ELF-1 (cell line): ENCODE data around the gene RNASE13.
"Not testable (repeated sequence)": the region's sequence is repeated elsewhere in the genome, so short reads cannot be mapped to it uniquely, and the experiment has no call there.

ENCODE experiments used
- DNase-seq: peaks from one replicate; pipeline ENCODE4 v3.0.0-alpha.2; 2016; ENCODE audit warnings: low read depth, low spot score

RNASE13 gene

DNA sequence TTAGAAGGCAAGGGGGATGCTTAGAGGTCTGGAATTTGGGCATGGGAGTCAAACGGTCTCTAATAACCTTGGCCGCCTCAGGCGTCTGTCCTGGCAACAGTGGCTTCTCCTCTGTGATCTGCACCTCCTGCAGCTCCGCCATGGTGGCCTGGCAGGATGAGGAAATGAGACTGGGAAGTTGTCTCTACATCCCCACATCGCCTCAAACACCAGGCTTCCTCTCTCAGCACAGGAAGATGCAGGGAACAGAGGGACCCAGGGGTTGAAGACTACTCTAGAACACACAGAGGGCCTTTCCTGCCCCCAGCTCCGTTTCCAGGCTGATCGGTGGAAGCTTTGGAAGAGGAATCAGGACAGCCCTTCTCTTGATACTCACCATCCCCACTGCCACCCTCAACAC, 11.4 kb downstream of the RNASE13 start:
- DNase-seq, result no peak

DNA sequence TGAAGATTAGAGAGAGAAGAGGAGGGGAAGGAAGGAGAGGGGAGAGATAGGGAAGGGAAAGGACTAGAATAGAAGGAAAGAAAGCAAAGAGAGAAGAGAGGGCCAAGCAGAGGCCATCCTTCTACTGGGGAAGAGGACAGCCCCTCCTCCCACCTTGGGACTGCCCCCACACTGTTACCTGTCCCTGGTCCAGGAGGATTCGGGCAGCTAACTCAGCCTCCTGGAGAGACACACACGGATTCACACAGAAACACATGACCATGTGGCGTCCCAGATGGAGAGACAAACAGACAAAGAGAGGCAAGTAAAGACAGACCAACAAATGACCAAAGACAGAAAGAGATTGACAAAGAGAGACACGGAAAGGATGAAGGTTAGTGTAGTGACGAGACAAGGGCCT, 11.9 kb downstream of the RNASE13 start:
- no peak for DNase-seq

DNA sequence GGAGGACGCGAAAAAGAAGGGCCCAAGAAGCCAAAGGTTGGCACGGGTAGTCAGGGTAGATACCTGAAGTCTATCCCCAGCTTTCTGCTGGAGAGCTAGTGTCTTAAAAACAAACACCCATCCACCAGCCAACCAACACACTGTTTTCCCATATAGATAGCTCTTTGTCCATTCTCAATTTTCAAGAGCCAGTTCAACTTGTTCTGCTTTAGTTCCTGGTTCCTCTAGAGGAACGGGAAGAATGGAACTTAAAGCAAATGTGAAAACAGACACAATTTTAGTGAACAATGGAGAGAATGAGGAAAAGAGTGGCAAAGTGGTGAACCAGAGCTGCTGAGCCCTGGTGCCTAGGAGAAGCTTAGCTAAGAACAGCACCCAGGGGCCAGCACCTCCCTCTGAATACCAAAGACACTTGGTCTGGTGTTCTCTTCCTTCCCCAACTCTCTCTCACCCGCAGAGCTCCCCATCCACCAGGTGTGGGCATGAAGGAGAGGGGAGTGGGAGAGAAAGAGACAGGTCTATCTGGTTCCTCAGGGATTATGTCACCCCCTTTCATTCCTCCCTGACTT, 13.5 kb downstream of the RNASE13 start:
- no peak for DNase-seq

DNA sequence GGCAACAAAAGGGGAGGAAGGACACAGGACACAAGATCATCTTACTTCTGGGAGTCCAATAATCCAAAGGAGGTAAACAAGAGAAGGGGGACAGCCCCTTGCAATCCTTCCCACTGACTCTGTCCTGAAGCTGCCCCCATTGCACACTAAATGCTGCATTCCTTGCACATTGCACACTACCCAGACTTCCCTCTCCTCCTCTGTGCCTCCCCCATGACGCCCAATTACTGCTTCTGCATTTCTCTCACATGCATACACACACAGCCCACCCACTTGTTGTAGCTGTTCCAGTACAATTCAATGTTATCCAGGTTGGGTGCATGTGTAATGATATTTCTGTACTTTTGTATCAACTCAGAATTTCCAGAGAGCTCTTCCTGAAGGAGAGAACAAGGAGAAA, 15.2 kb downstream of the RNASE13 start:
- DNase-seq, result no peak

DNA sequence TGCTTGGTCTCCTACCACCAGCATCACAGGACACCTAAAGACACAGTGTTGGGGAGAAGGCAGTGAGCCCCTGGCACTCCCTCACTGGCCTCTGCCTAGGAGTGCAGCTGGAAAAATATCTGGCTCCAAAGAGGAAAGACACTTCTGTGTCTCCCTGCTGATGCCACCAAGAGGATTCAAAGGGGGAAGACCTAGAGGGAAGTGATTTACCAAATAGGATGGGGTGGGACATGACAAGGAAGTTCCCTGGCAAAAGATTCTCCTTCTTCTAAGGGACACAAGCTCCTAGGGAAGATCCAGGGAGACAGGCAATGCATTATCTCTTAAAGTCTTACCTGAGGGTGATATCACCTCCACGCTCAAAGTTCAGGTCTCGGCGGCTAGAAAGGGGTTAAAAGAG, 15.8 kb downstream of the RNASE13 start:
- DNase-seq, result no peak

DNA sequence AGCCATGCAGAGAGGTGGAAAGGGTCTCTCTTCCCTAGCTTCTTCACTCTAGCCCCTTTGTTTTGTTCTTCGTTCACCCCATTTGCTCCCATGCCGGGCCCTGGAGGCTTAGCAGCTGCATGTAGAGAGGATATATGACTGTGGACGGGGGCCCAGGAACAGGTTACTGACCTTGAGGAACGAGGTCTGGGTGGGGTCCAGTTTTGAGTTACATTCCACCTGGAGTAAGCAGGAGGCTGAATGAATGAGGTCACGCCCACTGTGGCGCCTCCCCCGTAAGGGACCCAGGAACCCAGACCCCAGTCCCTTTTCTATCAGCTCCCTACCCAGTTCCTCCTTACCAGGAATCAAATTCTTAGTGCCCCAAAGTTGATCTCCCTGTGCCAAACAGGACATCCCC, 16.3 kb downstream of the RNASE13 start:
- DNase-seq, result no peak

DNA sequence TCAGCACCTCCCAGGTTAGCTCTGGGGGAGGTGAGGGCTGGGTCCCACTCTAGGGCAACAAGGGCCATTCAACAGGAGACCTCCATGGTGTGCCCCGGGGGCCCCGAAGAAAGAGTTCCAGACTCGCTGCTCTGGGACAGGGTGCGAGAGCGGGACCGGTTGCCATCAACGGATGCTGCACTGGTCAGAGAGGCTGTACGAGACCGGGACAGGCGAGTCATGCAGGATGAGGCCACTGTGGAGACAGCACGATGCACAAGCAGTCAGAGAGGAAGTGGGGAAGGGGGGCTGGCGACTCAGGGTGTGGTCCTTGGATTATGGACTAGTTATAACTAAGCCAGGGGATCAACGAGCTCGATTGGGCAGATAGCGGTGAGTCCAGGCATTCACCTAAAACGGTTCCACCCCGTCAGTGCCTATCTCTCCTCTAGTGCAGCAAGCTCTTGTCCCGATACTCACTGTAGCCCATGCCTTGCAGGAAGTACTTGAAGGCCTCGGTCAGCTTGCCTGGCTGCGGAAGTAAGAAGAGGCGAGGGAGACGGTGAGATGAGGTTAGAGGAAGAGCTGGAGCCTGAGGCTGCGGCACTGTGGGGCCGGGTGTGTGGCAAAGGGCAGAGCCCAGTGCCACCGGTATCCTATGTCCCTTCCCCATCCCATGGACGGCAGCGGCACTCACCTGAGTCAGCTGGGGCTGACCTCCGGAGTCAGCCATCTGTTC, 16.9 kb downstream of the RNASE13 start:
- DNase-seq, result no peak

DNA sequence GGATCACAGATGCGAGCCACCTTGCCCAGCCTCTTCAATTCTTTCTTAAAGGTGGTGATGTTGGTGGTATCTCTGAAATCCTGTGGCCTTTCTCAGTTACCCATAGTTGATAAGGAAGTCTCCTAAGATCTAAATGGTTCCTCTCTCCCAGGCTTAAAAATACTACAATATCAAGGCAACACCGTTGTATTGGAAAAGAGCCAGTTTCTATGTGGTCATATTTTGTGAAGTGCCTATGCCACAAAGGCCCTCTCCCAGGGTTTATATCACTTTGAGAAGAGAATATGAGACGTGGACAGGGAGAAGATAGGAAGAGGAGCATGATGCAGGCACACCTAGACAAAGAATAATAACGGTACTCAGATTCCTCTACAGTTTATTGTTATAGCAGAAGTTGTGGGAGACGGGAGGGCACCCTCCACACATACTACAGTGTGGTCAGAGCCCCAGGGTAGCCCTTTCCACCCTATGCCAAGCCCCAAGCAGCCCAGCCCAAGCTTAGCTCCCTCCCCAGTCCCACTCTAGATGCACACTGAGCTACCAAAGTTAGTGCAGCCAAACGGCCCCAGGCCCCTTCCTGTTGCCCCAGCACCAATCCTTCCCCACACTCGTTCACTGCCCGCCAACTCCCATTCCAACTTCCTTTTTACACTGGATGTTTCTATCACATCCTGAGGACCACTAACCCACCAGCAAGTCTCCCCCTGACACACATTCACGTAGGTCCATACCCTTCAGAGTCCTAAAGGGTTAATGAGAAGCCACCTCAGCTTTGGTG, 18.0 kb downstream of the RNASE13 start:
- no peak for DNase-seq

DNA sequence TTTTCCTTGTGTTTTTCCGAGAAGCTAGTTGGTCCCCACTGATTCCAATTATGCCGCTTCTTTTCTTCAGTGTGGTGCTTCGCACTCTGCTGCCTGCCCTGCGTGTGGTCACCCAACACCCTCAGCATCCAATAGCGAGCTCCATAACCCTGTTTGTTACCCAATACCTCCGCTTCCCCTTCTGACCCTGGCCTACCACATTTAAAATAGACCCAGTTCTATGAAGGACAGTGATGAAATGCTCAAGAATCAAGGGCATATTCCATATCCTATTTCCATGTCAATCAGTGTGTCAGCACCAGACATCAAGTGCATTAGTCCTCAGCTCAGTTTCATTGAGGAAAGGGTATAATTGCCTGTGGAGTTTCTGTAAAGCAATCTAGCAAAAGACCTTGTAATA, 19.3 kb downstream of the RNASE13 start:
- DNase-seq, result no peak

DNA sequence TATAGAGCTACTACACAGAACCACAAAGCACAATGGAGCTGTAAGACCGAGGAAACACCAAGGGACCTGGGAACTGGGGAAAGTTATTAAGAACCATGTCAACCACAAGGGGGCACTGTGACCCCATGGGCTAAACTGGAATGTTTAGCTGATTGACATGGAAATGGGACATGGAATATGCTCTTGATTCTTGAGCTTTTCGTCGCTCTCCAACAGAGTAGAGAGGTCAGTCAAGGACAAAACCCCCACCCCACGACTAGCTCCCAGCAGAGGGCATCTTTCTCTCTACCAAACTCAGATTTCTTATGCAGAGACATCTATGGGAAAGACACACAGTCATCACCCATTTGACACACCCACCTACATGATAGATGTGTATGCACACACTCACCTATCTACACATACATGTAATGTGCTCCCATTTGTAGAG, 19.8 kb downstream of the RNASE13 start:
- DNase-seq, result peak; percentile 86

DNA sequence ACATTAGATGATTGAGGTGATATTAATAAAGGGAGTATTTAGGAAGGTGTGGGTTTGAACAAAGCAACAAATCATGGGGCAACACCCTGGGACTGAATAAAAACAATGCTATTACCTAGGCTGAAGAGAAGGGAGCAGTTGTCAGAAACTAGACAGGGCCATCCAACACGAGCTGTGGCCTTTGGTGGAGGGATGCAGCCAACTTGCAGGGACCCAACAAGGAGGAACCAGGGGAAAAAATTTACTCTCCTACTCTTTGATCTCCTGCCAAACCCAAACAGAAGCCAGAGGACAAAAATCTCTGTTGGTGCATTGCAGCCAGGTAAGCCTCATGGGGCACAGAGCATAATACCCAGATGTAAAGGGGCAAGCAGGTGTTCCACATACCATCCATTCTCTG, 23.5 kb downstream of the RNASE13 start:
- no peak for DNase-seq

DNA sequence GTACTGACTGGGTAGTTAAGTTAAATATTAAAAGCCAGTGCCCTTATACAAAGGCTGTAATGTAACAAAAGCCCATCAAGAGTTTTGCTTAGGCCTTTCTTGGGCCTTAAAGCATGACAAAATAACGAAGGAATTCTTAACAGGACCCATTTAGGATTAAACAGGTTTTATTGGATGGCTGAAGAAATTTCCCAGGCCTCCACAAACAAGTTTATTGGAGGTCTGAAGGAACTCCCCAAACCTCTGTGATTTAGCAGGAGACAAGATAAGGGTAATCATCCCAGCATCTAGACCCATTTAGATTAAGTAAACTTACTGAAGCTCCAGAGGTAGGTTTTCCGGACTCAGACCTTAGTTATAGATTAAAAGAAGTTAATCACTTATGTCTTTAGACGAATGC, 24.9 kb downstream of the RNASE13 start:
- DNase-seq, result not testable (repeated sequence)

DNA sequence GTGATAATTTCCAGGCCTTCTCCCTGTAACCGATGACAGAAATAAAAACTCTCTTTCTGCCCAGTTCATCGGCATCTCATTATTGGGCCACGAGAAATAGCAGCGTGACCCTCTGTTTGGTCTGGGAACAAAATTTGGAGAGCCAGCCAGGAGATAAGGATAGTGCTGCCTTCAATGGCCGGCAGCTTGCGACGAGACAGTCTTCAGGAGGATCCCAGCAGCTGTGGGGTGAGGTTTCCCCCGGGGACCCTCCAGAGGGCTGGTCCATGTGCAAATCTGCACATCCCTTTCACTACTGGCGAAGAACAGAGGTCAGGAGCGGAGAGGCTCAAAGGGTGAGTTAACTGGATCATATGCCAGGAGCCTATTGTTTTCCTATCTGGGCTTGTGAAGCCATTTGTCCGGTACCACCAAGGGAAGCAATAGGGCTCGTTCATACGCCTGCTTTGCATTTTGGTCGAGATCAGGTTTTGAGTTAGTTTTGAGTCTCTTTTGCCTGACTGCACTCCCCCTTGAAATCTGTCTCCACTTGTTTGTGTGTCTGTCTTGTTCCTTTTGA, 30.7 kb downstream of the RNASE13 start:
- no peak for DNase-seq

DNA sequence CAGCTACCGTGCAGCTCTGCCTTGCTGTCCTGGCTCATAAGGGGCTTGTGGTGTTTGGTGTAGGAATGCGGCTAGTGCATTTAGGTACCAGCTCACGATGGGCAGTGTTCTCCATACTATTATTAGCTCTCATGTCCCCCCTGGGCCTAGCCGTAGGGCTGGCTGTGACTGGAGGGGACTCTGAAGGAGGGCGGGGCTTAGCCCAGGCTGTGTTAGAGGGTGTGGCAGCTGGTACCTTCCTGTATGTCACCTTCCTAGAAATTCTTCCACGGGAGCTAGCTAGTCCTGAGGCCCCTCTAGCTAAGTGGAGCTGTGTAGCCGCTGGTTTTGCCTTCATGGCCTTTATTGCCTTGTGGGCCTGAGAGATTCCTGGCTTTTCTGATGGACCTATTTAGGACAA, 33.4 kb downstream of the RNASE13 start:
- no peak for DNase-seq

DNA sequence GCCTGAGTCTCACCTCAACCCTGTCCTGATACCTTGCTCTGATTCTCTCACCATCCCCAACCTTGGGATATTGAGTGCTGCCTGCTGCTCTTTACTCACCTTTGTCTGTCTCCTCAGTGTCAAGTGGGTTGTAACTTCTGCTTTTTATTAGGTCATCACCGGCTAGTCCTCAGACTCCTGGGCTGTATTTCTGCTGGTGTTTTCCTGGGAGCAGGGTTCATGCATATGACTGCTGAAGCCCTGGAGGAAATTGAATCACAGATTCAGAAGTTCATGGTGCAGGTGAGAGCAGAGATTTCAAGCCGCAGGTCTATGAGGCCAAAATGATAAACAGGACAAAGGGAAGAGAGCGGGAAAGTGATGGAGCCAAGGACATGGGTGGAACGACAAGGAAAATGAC, 35.0 kb downstream of the RNASE13 start:
- no peak for DNase-seq

DNA sequence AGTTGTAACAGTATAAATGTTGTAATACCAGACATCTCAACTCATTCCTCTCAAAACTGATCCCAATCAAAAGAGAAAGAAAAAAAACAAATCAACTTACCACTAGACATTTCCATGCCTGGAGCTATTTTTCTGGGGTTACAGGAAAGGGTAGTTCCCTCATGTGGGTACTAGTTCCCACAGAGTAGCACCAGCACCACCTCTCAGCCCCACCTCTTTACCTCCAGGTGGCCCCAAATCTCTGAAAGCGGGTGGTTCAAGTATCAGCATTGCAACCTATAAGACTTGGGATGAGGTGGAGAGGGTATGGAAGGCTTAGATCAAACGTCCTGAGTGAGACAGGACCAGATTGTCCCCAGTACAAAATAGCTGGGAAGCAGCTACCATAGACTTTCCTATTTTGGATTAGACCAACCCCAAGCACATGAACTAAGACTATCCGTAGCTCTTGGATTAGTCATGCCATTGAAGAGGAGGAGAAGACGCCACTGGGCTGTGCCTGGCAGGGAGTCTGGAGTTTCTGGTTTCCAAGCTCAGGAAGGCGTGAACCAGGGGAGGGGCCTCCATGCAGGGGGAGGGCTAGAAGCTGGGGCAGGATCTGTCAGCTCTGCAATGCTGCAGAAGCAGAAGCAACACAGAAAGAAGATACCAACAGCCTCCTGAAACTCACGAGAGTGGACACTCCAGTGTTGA, 35.8 kb downstream of the RNASE13 start, which contains the start of gene SLC39A2:
SLC39A2 (plus strand) TSS at position 620 of the 693 bp plus-strand sequence. CDS start 154 bp downstream, outside the sequence.
- peak; percentile 87 for DNase-seq

DNA sequence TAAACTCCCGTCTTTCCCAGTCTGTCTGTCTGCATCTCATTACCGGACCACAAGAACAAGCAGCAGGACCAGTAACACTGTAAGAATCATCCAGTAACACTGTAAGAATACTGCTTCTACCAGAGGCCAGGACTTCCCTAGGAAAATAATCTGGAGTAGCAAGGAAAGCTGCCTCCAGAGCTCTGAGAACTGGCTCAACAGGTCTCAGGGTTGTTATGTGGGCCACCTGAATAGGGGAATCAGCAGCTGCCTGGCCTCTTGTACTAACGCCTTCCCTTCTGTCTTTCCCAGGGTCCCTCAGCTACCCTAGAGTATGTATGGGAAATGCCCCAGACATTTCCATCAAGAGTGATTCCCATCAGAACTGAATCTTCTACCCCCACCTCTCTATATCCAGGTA, 36.5 kb downstream of the RNASE13 start:
- DNase-seq, result peak; percentile 76

DNA sequence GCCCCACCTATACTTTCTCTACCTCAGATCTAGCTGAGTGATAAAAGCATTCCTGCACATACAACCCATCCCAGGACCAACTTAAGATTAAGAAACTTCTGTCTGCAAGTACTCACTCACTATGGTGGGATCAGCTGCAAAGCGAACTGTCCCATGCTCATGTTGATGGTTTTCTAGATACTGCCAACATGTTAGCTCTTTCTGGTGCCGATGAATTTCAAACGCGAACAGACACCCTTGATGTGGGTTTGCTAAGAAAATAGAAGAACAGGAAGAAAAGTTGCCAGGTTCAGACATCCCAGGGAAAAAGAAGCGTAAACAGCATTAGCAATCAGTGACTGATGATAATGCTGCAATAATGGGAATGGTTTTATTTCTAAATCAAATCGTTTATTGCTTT, 37.0 kb downstream of the RNASE13 start:
- DNase-seq, result no peak

DNA sequence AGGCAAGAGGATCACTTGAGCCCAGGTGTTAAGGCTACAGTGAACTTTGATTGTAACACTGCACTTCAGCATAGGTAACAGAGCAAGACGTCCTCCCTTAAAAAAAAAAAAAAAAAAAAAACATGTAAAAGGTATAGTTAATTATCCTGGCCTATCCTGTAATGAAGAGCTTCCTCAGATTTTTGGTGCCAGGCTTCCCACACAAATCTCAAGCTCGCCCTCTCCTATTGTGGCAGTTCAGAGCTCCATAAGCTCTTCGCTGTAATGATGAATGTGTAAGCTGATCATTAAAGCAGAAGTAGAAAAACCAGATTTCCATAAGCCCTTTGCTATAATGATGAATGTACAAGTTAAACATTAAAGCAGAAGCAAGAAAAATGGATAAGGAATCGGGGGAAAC, 37.5 kb downstream of the RNASE13 start:
- no peak for DNase-seq

DNA sequence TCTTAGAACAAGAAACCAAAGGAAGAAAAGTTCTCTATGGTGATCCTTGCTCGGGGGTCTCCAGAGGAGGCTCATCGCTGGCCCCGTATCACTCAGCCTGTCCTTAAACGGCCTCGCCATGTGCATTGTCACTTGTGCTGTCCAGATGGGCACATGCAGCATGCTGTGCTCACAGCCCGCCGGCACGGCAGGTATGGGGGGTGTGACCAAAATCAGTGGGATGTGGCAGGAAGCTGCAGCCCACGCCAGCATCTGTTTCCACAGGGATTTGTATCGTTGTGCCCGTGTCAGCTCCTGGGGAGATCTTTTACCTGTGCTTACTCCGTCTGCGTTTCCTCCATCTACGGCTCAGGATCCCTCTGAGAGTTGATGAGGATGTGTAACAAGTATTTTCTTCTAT, 38.1 kb downstream of the RNASE13 start:
- no peak for DNase-seq

DNA sequence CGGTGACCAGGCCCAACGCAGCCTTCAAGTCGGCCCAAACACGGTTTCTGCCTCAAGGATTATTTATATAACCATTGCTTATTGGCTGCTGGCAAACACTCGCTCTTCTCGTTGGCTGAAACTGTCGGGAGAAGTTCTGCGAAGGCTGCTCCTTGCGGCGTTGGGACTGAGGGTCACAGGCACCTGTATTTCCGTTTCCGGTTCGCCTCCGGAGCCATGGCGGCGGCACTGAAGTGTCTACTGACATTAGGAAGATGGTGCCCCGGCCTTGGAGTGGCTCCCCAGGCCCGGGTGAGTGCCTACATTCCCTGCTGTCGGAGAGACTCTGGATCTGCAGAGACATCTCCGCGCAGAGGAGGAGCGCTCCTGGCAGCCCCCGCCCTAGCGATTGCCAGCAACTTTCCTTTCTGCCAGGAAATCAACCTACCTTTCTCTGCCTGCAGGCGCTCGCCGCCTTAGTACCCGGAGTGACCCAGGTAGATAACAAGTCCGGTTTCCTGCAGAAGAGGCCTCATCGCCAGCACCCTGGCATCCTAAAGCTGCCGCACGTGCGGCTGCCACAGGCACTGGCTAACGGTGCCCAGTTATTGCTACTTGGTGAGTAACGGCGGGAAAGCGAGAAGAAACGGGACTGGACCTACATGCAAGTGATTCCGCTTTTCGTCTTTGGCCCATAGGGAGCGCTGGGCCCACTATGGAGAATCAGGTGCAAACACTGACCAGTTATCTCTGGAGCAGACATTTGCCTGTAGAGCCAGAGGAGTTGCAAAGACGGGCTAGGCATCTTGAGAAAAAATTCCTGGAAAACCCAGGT, 44.6 kb downstream of the RNASE13 start, which contains the start of gene METTL17:
METTL17 (plus strand) TSS at position 194 of the 814 bp plus-strand sequence; CDS start at position 217, 23 bp downstream.
- DNase-seq, result peak; percentile 97
